ENCODE measurements around the gene UBE2V1. TPM values are rescaled to one million over a fixed set of nuclear protein-coding genes. Genes with fewer than 3 reads are reported as not detected.

The UBE2V1 gene
- total and polyA plus RNA-seq, 2 of the 13 experiments (the other 11 are each of a cell fraction or from before 2014, with no cell fraction given) = 81.3 to 132 TPM

DNA sequence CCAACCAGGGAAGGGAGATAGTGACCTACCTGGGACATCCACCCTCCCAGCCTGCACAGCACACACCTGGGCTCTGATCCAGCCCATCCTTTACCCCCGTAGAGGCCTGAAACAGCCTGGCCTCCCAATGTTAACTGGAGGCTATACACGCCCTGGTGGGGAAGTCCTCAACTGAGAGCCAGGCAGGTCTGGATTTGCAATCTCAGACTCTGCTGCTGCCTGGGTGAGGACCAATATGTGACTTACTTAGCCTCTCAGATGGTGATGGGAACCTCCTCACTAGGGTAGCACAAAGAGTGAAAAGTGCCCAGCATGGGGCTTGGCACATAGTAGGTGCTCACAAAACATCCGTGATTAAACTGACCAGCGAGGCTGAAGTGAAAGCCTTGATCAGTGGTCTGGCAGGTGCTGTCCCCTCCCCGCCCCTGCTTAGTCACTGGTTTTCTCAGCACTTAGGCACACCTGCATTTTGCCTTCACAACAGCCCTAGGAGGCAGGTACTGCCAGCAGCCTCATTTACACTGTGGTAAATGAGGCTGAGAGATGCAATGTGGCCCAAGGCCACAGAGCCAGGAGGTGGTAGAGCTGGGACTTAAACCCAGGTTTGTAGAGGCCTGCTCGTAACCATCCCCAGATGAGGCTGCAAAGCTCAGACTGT, 28.2 kb upstream of the UBE2V1 start (continued):
- TF ChIP-seq, protein P1, sequence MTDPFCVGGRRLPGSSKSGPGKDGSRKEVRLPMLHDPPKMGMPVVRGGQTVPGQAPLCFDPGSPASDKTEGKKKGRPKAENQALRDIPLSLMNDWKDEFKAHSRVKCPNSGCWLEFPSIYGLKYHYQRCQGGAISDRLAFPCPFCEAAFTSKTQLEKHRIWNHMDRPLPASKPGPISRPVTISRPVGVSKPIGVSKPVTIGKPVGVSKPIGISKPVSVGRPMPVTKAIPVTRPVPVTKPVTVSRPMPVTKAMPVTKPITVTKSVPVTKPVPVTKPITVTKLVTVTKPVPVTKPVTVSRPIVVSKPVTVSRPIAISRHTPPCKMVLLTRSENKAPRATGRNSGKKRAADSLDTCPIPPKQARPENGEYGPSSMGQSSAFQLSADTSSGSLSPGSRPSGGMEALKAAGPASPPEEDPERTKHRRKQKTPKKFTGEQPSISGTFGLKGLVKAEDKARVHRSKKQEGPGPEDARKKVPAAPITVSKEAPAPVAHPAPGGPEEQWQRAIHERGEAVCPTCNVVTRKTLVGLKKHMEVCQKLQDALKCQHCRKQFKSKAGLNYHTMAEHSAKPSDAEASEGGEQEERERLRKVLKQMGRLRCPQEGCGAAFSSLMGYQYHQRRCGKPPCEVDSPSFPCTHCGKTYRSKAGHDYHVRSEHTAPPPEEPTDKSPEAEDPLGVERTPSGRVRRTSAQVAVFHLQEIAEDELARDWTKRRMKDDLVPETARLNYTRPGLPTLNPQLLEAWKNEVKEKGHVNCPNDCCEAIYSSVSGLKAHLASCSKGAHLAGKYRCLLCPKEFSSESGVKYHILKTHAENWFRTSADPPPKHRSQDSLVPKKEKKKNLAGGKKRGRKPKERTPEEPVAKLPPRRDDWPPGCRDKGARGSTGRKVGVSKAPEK (CRISPR knock-in tag; IDR thresholded peaks at IDR 0.05; ENCODE audit: borderline replicate concordance) = no peak
- no peak for TF ChIP-seq MXI1 (IDR thresholded peaks at IDR 0.05; ENCODE audit: borderline replicate concordance, low read depth, low read length)
- TF ChIP-seq, protein P2, sequence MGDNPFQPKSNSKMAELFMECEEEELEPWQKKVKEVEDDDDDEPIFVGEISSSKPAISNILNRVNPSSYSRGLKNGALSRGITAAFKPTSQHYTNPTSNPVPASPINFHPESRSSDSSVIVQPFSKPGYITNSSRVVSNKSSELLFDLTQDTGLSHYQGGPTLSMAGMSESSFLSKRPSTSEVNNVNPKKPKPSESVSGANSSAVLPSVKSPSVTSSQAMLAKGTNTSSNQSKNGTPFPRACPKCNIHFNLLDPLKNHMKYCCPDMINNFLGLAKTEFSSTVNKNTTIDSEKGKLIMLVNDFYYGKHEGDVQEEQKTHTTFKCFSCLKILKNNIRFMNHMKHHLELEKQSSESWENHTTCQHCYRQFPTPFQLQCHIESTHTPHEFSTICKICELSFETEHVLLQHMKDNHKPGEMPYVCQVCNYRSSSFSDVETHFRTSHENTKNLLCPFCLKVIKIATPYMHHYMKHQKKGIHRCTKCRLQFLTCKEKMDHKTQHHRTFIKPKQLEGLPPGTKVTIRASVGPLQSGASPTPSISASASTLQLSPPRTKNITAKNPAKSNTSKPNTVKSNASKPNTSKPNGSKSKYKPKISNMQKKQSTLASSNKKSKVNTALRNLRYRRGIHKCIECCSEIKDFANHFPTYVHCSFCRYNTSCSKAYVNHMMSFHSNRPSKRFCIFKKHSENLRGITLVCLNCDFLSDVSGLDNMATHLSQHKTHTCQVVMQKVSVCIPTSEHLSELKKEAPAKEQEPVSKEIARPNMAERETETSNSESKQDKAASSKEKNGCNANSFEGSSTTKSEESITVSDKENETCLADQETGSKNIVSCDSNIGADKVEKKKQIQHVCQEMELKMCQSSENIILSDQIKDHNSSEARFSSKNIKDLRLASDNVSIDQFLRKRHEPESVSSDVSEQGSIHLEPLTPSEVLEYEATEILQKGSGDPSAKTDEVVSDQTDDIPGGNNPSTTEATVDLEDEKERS (CRISPR knock-in tag; IDR thresholded peaks at IDR 0.05) = no peak
- TF ChIP-seq, protein P3, sequence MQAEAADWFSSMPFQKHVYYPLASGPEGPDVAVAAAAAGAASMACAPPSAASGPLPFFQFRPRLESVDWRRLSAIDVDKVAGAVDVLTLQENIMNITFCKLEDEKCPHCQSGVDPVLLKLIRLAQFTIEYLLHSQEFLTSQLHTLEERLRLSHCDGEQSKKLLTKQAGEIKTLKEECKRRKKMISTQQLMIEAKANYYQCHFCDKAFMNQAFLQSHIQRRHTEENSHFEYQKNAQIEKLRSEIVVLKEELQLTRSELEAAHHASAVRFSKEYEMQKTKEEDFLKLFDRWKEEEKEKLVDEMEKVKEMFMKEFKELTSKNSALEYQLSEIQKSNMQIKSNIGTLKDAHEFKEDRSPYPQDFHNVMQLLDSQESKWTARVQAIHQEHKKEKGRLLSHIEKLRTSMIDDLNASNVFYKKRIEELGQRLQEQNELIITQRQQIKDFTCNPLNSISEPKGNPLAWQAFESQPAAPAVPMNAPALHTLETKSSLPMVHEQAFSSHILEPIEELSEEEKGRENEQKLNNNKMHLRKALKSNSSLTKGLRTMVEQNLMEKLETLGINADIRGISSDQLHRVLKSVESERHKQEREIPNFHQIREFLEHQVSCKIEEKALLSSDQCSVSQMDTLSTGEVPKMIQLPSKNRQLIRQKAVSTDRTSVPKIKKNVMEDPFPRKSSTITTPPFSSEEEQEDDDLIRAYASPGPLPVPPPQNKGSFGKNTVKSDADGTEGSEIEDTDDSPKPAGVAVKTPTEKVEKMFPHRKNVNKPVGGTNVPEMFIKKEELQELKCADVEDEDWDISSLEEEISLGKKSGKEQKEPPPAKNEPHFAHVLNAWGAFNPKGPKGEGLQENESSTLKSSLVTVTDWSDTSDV (CRISPR knock-in tag; IDR thresholded peaks at IDR 0.05) = peak; percentile 74; the same call in 1 of the 2 replicates
- TF ChIP-seq, protein P4, sequence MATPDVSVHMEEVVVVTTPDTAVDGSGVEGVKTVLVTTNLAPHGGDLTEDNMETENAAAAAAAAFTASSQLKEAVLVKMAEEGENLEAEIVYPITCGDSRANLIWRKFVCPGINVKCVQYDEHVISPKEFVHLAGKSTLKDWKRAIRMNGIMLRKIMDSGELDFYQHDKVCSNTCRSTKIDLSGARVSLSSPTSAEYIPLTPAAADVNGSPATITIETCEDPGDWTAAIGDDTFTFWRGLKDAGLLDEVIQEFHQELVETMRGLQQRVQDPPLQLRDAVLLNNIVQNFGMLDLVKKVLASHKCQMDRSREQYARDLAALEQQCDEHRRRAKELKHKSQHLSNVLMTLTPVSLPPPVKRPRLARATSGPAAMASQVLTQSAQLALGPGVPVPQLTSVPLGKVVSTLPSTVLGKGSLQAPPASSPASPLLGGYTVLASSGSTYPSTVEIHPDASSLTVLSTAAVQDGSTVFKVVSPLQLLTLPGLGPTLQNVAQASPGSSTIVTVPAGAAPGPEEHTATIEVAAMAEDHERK (CRISPR knock-in tag; IDR thresholded peaks at IDR 0.05; ENCODE audit: low read depth) = no peak
- TF ChIP-seq ZFY (CRISPR knock-in tag; IDR thresholded peaks at IDR 0.05) = no peak
- no peak for TF ChIP-seq TGIF2 (CRISPR knock-in tag; IDR thresholded peaks at IDR 0.05)
